HepG2 (cell line): ENCODE results near the gene VWA5B1.

Experiments
- CHD2 ChIP-seq: IDR thresholded peaks from 2 replicates; pipeline ENCODE4 v1.6.1; 2011; ENCODE audit warnings: low read depth, low read length, improper control_type of control experiment
- CTCF ChIP-seq: sonication (generic); formaldehyde crosslinking; IDR thresholded peaks from 2 replicates; pipeline ENCODE4 v1.5.0; 2020; ENCODE audit warnings: mild to moderate bottlenecking, missing genetic modification reagents, moderate library complexity
- ETV5 ChIP-seq: IDR thresholded peaks from 2 replicates; pipeline ENCODE4 v1.6.1; 2018; ENCODE audit warnings: missing biosample characterization, missing genetic modification reagents, inconsistent platforms, borderline replicate concordance
- POLR2AphosphoS5 ChIP-seq: IDR thresholded peaks from 2 replicates; pipeline ENCODE4 v1.6.1; 2012; ENCODE audit warnings: low read depth, low read length
- RERE ChIP-seq: IDR thresholded peaks from 2 replicates; pipeline ENCODE4 v1.6.1; 2016; ENCODE audit warnings: low read depth, missing genetic modification reagents, missing compliant biosample characterization
- XRCC5 ChIP-seq: fragments of 200-400 bp; formaldehyde crosslinking; optimal IDR thresholded peaks from 2 replicates; pipeline ENCODE3; 2017; ENCODE audit warnings: mild to moderate bottlenecking, low read length
- YY1 ChIP-seq: IDR thresholded peaks from 2 replicates; pipeline ENCODE4 v1.6.1; 2011; ENCODE audit warnings: low read length, low read depth, moderate library complexity, mild to moderate bottlenecking; ENCODE audit not compliant: insufficient read depth, insufficient replicate concordance
- ZZZ3 ChIP-seq: sonication (generic); formaldehyde crosslinking; IDR thresholded peaks from 2 replicates; pipeline ENCODE4 v1.4.0; 2020; ENCODE audit warnings: missing genetic modification reagents, mild to moderate bottlenecking, borderline replicate concordance

GRCh38 chr1:20311289-20311688 lies 20.6 kb downstream of the VWA5B1 start:
- TF ChIP-seq RERE, result no peak
- TF ChIP-seq YY1, result no peak
- no peak for TF ChIP-seq POLR2AphosphoS5
- no peak for TF ChIP-seq ZZZ3 (CRISPR knock-in tag)
- no peak for TF ChIP-seq CTCF
- no peak for TF ChIP-seq ETV5 (CRISPR knock-in tag)
- no peak for TF ChIP-seq CHD2
- TF ChIP-seq XRCC5, result no peak
